KOPT-K1 (cell line): ENCODE data around the gene PGBD5.

ENCODE experiments used
- H3K27ac ChIP-seq: fragments of 200-600 bp; sonication (generic); 2 replicates; pipeline ENCODE4 v1.5.1; 2016; ENCODE audit warnings: antibody characterized with exemption, mild to moderate bottlenecking, low read depth, low read length; ENCODE audit not compliant: poor library complexity, severe bottlenecking
- H3K36me3 ChIP-seq: fragments of 200-600 bp; sonication (generic); 2 replicates; pipeline ENCODE4 v1.5.1; 2017; ENCODE audit warnings: antibody characterized with exemption, mild to moderate bottlenecking, low read length, moderate library complexity; ENCODE audit not compliant: insufficient read depth
- H3K9me3 ChIP-seq: fragments of 200-600 bp; sonication (generic); 2 replicates; pipeline ENCODE4 v1.5.1; 2017; ENCODE audit warnings: antibody characterized with exemption, low read length, mild to moderate bottlenecking; ENCODE audit not compliant: insufficient read depth, poor library complexity, severe bottlenecking

Gene PGBD5

DNA sequence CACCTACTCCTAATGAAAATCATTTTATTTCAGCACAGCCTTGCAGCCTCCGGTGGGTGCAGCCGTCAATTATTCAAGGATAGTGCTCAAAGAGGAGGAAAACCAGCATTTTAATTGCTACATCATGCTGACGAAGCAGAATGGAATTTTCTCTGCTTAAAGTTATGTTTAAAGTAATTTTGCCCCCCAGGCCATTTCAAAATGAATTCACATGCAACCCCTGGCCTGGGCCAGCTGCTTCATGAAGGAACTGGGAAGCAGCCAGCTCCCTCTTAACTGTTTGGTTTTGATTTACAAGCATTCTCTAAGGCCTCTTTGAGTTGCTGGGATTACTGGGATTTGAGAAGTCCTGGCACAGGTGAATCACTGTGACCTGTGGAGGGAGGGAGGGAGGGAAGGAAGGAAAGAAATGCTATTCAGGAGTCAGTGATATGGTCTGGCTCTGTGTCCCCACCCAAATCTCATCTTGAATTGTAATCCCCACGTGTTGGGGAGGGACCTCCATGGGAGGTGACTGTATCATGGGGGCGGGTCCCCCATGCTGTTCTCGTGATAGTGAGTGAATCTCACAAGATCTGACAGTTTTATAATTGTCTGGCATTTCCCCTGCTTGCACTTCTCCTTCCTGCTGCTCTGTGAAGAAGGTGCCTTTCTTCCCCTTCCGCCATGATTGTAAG is 66.0 kb downstream of the PGBD5 start:
- Histone ChIP-seq H3K9me3 (no peaks in the 10 kb centered on the region), H3K36me3 (no peaks in the 10 kb centered on the region), H3K27ac (no peak overlapping the region)

DNA sequence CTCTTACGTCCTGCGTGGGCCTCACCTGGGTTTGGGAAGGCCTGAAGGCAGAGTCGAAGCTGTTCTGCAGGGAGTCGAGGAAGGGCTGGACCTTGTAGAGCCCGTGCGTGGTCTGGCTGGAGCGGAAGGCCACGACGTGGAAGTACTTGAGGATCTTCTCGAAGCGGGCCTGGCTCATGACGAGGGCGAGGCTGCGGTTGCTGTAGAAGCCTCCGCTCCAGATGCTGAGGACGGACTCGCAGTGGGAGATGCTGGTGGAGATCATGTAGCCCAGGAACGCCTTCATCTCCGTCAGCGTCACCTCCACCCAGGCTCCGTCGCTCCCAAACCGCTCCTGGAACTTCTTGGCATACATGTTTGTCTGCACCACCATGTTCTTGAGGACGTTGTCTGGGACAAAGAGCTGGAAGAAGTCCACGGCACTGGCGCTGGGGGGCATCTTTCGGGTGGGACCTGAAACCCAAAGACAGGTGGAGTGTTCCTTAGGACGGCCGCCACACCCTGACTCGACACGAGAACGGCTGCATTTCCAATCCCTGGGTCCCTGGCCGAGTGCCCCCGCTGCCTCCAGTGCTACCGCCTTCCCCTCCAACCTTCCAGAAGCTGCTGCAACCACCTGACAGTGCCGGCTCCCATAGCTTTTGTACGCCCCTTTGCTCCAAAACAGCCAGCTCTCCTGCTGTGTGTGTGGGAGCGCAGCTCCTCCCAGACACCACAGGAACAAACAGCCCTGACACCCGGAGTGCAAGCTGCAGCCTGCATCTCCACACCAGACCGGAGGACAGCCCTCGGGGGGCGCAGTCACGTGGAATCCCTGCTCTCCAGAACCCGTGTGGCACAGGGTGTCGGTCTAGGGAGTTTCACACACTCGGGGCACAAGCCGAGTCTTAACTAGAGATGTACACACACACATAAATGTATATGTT is 69.0 kb downstream of the PGBD5 start:
- H3K27ac ChIP-seq, result no peak overlapping the region
- H3K9me3 ChIP-seq, result no peaks in the 10 kb centered on the region
- H3K36me3 ChIP-seq, result no peaks in the 10 kb centered on the region

DNA sequence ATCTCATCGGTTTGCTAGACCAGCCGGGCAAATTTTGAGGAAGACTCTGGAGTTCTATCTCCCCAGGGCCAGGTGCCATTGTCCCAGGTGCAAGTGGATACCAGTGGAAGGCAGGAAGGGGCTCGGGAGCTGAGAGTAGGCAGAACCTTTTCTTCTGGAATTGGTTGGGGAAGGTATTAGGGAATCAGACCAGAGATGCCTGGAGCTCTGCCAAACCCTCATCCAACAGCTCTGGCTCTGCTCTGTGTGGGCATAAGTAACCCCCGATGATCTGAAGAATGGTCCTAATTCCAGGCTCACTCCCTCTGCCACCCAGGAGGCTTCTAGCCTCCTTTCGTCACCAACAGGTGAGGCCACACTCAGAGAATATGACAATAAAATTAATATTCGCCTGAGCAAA is 69.9 kb downstream of the PGBD5 start:
- H3K36me3 ChIP-seq, result no peaks in the 10 kb centered on the region
- no peak overlapping the region for H3K27ac ChIP-seq
- no peaks in the 10 kb centered on the region for H3K9me3 ChIP-seq

DNA sequence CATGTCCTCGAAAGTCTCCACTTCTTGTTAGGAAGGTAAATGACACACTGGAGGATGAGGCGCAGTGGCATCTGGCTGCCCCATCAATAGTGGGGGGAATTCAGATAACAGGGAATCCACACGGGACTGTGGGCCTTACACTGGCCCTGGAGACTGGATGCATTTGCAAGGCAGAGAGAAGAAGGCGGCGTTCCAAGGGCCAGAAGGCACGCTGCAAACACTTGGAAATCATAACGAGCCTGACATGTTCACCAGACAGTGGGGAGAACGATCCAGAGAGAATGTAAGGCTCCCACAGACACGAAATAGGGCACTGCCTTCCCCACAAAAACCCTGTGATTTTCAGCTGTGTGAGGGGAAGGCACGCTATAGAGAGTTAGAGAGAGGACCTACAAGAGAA is 70.5 kb downstream of the PGBD5 start:
- no peaks in the 10 kb centered on the region for H3K9me3 ChIP-seq
- no peak overlapping the region for H3K27ac ChIP-seq
- no peaks in the 10 kb centered on the region for H3K36me3 ChIP-seq

DNA sequence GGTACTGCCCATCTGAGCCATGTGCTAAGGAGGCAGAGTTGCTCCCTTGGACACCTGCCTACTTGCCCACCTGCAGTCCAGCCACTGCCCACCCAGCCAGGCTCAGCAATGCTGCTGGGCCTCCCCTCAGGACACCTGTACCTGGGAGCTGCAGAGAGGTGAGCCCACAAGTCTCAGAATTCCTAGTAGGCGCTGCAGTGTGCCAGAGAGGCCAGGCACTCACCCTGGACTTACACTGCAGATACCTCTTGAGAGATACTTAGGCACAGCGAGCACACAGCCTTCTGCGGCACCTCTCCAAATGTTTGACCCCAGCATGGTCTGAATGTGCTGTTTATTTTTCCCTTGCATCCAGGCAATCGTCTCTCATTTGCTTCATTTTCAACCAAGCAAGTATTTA is 71.0 kb downstream of the PGBD5 start:
- Histone ChIP-seq H3K9me3 (no peaks in the 10 kb centered on the region), H3K27ac (no peak overlapping the region), H3K36me3 (no peaks in the 10 kb centered on the region)

DNA sequence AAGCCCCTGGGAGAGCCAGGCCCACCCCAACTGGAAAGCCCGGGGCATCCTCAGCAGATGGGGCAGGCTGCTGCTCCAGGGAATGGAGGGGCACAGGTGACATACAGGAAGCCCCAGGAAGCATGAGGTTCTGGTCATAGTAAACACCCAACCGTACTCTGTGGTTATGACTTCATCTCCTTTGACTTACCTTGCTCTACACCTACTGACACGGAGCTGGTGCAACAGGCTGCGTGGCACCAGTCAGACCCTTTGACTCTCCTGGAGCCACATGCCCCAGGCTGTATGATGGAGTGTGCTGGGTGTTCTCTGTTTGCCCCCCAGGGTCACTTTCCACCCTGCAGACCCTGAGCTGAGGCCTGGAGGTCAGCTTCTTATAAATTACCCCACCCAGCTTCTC is 72.1 kb downstream of the PGBD5 start:
- Histone ChIP-seq H3K36me3 (no peaks in the 10 kb centered on the region), H3K9me3 (no peaks in the 10 kb centered on the region)

DNA sequence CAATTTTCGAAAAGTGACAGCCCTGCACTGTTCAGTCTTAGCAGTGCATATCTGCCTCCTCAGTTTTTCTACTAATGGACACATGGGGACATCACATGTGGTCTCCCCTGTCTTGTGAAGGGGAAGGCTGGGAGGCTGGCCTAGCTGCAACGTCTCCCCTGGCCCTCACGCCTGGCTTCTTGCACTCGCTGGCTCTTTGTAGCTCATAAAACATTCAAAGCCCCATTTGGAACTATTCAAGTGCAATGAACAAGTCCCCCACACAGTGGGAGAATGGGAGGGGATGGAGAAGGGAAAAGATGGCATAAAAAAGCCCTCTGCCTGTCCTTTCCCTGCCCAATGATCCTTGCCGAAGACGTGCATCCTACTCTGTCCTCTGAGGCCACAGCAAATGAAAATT is 73.6 kb downstream of the PGBD5 start:
- Histone ChIP-seq H3K36me3 (no peaks in the 10 kb centered on the region), H3K27ac (no peak overlapping the region), H3K9me3 (no peaks in the 10 kb centered on the region)

More for the DNA sequence above, 72.1 kb downstream of the PGBD5 start:
- H3K27ac ChIP-seq, result no peak overlapping the region

DNA sequence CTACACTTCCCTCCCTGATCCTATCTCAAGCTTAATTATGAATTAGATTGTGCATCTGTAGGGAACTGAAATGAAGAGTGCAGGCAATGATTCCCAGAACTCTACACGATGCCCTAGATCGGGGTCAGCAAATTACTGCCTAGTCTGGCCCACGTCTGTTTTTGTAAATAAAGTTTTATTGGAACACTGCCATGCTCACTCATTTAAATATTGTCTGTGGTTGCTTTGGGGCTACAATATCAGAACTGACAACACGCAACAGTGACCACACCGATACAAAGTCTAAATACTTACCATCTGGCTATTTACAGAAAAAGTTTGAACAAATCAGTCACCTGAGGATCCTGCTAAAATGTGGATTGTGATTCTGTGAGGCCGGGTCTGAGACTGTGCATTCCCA is 74.1 kb downstream of the PGBD5 start:
- no peaks in the 10 kb centered on the region for H3K9me3 ChIP-seq
- H3K36me3 ChIP-seq, result no peaks in the 10 kb centered on the region
- H3K27ac ChIP-seq, result no peak overlapping the region

DNA sequence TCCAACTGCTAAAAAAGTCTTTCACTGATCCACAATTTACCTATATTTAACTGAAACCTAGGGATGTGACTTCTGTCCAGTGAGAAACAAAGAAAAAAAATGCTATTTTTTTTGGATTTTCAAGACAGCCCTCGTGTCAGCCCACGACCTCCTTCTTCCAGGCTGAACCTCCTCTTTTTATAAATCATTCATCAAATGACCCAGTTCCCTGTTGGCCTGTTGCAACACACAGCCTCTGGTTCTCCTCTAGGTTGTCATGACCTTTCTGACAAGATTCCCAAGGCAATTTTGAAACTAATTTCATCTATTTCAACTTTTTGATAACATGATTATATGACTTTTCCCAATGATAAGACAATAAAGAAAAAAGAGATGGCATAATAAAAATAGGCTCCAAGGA is 74.6 kb downstream of the PGBD5 start:
- no peaks in the 10 kb centered on the region for H3K36me3 ChIP-seq
- no peaks in the 10 kb centered on the region for H3K9me3 ChIP-seq
- no peak overlapping the region for H3K27ac ChIP-seq

DNA sequence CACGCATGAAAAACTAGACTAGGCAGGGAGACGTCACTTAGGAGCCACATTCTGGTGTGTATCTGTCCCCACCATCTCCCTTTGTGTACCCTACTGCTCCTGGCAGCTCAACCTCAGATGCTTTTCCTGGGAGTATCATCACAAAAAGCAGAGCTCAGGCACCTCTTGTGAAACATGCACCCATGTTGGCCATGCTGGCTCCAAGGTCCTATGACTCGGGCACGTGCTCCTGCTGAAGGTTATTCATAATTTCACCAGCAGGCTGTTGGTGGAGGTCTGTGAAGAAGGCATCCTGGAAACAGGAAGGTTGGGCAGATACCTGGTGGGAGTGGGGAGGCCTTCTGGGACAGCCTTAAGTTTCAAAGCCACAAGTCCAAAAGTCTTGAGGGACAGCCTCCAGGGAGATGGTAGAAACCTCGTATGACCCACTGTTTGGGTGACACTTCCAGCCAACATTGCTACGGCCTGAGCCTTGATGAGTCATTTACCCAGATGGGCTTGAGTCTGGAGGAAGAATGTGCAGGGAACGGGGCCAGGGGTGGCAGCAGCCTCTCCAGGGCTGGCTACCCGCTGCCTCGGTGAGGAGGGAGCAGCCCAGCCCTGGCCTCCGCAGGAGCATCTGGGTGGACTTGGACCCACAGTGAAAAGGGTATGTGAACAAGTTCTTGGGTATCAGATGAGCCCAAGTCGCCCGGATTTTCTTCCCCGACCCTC is 75.8 kb downstream of the PGBD5 start:
- H3K9me3 ChIP-seq, result no peaks in the 10 kb centered on the region
- H3K27ac ChIP-seq, result no peak overlapping the region
- H3K36me3 ChIP-seq, result no peaks in the 10 kb centered on the region

DNA sequence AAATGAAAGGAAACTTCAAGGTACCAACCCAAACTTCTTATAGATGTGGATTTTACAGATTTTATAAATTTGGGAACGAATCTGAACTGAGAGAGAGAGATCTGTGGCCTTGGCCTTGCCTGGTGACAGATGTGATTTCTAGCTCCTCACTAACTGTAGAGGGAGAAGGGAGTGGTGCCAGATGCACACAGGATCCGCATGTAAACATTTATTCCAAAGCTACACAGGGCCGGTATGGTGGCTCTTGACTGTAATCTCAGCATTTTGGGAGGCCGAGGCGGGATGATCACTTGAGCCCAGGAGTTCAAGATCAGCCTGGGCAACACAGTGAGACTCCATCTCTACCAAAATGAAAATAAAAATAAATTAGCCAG is 77.1 kb downstream of the PGBD5 start:
- H3K27ac ChIP-seq, result no peak overlapping the region
- no peaks in the 10 kb centered on the region for H3K9me3 ChIP-seq
- no peaks in the 10 kb centered on the region for H3K36me3 ChIP-seq

DNA sequence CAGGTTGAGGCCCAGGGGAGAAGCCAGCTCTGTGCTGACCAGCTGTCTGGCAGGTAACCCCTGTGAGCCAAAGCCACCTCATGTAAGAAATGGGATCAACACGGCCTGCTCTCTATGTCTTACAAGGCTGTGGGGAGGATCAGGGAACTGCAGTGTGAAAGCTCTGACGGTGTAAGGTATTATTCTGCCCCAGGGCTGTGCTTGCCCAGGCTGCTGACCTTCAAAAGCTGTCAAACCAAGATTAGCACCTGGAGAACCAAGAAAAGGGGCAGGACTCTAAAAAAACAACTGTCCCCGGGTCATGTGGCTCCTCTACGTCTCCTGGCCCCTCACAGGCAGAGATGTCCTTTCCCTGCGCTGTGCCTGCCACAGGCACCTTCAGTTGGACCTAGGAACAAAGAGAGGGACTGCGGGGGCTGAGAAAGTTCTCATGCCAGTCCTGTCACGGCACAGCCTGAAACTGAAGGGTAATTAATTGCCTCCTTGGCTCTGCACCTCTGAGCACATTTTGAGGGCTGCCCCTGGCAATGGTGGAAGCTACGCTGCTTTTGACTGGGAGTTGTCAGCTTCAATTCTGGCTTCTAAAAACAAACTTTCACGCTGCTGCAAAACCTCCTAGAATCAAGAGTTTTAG is 77.6 kb downstream of the PGBD5 start:
- H3K9me3 ChIP-seq, result no peaks in the 10 kb centered on the region
- H3K36me3 ChIP-seq, result no peaks in the 10 kb centered on the region
- no peak overlapping the region for H3K27ac ChIP-seq

DNA sequence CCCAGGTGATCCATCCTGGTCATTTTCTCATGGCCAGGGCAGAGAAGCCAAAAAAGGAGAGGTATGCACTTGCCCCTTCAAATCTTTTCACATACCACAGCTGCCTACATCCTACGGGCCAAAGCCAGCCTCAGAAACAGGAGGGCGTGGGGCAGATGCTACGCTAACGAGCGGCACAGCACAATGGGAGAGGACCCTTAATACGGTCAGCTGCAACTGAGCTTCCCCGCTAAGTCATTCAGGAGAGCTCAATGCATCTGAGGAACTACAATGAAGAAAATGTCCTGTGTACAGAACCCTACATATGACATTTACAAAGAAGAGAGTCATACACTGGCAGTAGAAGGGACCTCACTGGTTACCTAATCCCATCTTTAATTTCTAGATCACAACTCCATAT is 78.2 kb downstream of the PGBD5 start:
- Histone ChIP-seq H3K27ac (no peak overlapping the region), H3K9me3 (no peaks in the 10 kb centered on the region), H3K36me3 (no peaks in the 10 kb centered on the region)

DNA sequence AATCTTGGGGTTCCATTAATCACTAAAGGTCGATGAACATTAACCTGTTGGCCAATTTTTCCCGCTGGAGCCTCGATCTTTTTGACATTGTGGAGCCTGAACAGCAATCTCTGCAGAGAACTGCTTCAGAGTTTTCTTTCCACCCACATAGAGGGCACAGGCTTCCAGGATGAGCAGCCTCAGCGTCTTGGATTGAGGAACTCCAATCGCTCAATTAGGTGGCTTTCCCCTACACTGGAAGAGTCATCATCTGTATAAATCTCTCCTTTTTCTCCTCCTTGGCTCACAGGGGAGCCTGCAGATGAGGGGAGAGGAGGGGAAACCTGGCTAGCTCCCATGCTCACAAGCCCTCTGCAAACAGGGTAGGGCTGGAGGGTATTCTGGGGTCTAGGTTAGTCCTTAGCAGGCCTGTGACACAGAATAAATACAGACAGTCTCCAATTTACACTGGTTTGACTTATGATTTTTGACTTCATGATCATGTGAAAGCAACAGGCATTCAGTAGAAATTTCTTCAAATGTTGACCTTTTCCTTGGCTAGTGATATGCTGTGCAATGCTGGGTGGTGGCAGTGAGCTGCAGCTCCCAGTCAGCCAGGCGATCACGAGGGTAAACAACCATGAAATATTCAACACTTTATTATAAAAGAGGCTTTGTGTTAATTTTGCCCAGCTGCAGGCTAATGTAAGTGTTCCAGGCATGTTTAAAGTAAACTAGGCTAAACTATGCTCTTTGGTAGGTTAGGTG is 80.8 kb downstream of the PGBD5 start:
- no peak overlapping the region for H3K27ac ChIP-seq
- no peaks in the 10 kb centered on the region for H3K9me3 ChIP-seq
- H3K36me3 ChIP-seq, result no peaks in the 10 kb centered on the region
